Breast epithelium (tissue), 4 donors: ENCODE data around the gene GLE1. TPM values are rescaled to one million over a fixed set of nuclear protein-coding genes. Genes with fewer than 3 reads are reported as not detected.
"Not testable (repeated sequence)": the region's sequence is repeated elsewhere in the genome, so short reads cannot be mapped to it uniquely, and the experiment has no call there.

ENCODE experiments used
- DNase-seq, 2 donors: peaks; one replicate each; pipeline ENCODE4 v3.0.0-alpha.2; 2019; ENCODE audit warnings: low spot score in 2 of 2
- H3K27ac ChIP-seq, 2 donors: fragments of 200-600 bp; sonication (generic) in 1 of 2; one replicate each; pipeline ENCODE4 v1.5.1; 2016 to 2019; ENCODE audit warnings: mild to moderate bottlenecking in 1 of 2
- H3K27me3 ChIP-seq, 2 donors: fragments of 200-600 bp; sonication (generic) in 1 of 2; one replicate each; pipeline versions ENCODE4 v1.5.1 to v1.6.0; 2017 to 2019; ENCODE audit warnings: control low read depth in 1 of 2, mild to moderate bottlenecking in 1 of 2
- H3K36me3 ChIP-seq: fragments of 200-600 bp; one replicate; pipeline ENCODE4 v1.5.1; 2019
- H3K4me1 ChIP-seq, 2 donors: fragments of 200-600 bp; sonication (generic); one replicate each; pipeline ENCODE4 v1.5.1; 2016 to 2019; ENCODE audit warnings: control low read depth in 1 of 2
- H3K4me3 ChIP-seq, 3 donors: fragments of 200-600 bp; sonication (generic); 1 replicate in 2 of 3; 2 replicates in 1 of 3; pipeline ENCODE4 v1.5.1; 2016 to 2019; ENCODE audit warnings: mild to moderate bottlenecking in 3 of 3, moderate library complexity in 2 of 3
- H3K9me3 ChIP-seq, 2 donors: fragments of 200-600 bp; sonication (generic) in 1 of 2; one replicate each; pipeline ENCODE4 v1.5.1; 2016 to 2019; ENCODE audit warnings: control low read depth in 1 of 2
- POLR2A ChIP-seq: fragments of 450-650 bp; IDR thresholded peaks from one replicate; pipeline ENCODE4 v1.6.1; 2016; ENCODE audit warnings: antibody characterized with exemption, mild to moderate bottlenecking, moderate library complexity
- POLR2AphosphoS5 ChIP-seq, 3 donors: sonication (generic); formaldehyde crosslinking; IDR thresholded peaks; one replicate each; pipeline ENCODE4 v1.6.1; 2017; ENCODE audit warnings: antibody characterized with exemption in 3 of 3
- intact Hi-C: fragments of 100-400 bp; cut with DNase I; formaldehyde crosslinking; loops from one replicate; pipeline ENCODE4 v1.15.1; 2023; ENCODE audit warnings: low total_unique reads
- total RNA-seq, 3 donors: library from RNA; depleted of rRNA; stranded (reverse); fragments of >200 nt; gene quantifications; one replicate each; pipeline ENCODE4 v1.1.0, GENCODE V29; 2016
- TF ChIP-seq, protein P1 (sequence below), 3 donors: fragments of 450-650 bp; IDR thresholded peaks; one replicate each; pipeline ENCODE4 v1.5.1; 2016 to 2017; ENCODE audit warnings: antibody characterized with exemption in 3 of 3, mild to moderate bottlenecking in 3 of 3, moderate library complexity in 3 of 3

Gene GLE1
- total RNA-seq, 3 donors from 2014 or later: 22.9 to 31.9 (median 26.7) TPM

DNA sequence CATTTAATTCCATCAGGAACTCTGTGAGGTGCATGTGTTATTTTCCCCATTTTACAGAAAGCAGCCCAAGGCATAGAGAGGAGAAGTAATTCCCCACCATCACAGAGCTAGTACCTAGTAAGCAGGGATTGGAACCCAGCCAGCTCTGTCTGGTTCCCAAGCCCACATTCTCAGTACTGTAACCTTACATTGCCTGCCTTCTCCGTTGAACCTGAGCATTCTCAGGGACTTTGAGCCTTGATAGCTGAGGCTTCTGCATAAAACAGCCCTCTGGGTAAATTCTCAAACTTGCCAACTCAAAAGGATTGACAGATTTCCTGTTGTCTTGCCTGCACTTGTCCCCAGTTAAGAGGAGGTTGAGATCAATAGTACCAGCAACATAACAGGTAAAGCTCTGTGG, 9.2 kb upstream of the GLE1 start:
- TF ChIP-seq POLR2AphosphoS5 (IDR thresholded peaks at IDR 0.05) (no peak), POLR2A (no peak)
- TF ChIP-seq, protein P1, sequence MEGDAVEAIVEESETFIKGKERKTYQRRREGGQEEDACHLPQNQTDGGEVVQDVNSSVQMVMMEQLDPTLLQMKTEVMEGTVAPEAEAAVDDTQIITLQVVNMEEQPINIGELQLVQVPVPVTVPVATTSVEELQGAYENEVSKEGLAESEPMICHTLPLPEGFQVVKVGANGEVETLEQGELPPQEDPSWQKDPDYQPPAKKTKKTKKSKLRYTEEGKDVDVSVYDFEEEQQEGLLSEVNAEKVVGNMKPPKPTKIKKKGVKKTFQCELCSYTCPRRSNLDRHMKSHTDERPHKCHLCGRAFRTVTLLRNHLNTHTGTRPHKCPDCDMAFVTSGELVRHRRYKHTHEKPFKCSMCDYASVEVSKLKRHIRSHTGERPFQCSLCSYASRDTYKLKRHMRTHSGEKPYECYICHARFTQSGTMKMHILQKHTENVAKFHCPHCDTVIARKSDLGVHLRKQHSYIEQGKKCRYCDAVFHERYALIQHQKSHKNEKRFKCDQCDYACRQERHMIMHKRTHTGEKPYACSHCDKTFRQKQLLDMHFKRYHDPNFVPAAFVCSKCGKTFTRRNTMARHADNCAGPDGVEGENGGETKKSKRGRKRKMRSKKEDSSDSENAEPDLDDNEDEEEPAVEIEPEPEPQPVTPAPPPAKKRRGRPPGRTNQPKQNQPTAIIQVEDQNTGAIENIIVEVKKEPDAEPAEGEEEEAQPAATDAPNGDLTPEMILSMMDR (IDR thresholded peaks at IDR 0.05): no peak
- no peak overlapping the region for H3K27ac ChIP-seq
- DNase-seq: no peak
- intact Hi-C loops: no loop called here
- H3K36me3 ChIP-seq: no peaks in the 10 kb centered on the region
- no peaks in the 10 kb centered on the region for H3K4me1 ChIP-seq
- H3K4me3 ChIP-seq: no peak overlapping the region
- no peaks in the 10 kb centered on the region for H3K9me3 ChIP-seq
- no peaks in the 10 kb centered on the region for H3K27me3 ChIP-seq

DNA sequence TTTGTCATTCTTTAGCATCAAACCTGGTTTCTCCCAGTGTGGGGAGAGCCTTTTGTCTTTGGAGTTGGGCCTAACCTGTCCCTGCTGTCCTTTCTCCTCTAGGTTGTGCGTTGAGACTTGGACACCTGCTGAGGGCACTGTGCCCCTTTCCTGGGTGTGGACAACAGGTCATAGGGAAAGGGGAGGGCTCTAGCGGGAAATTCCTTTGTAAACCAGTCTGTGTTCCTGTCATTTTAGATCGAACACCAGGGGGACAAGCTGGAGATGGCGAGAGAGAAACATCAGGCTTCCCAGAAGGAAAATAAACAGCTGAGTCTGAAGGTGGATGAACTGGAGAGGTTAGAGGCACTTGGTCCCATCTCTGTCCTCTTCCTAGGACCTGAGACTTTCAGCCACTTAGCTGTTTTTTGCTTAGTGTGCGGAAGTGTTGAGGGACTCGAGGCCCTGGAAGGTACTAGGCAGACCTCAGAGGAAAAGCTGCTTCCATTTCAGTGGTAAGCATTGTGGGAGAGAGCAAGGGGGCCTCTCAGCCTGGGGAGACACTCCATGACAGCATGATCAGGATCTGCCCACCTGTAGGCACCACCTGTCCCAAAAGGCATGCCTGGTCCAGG, 8.6 kb upstream of the GLE1 start:
- intact Hi-C loops: no loop called here
- H3K36me3 ChIP-seq: no peaks in the 10 kb centered on the region
- H3K9me3 ChIP-seq: no peaks in the 10 kb centered on the region
- DNase-seq: no peak
- H3K4me3 ChIP-seq: no peak overlapping the region
- no peaks in the 10 kb centered on the region for H3K4me1 ChIP-seq
- TF ChIP-seq, protein P1 (IDR thresholded peaks at IDR 0.05): no peak
- TF ChIP-seq POLR2AphosphoS5 (IDR thresholded peaks at IDR 0.05): no peak
- no peak for TF ChIP-seq POLR2A
- no peak overlapping the region for H3K27ac ChIP-seq
- H3K27me3 ChIP-seq: no peaks in the 10 kb centered on the region

DNA sequence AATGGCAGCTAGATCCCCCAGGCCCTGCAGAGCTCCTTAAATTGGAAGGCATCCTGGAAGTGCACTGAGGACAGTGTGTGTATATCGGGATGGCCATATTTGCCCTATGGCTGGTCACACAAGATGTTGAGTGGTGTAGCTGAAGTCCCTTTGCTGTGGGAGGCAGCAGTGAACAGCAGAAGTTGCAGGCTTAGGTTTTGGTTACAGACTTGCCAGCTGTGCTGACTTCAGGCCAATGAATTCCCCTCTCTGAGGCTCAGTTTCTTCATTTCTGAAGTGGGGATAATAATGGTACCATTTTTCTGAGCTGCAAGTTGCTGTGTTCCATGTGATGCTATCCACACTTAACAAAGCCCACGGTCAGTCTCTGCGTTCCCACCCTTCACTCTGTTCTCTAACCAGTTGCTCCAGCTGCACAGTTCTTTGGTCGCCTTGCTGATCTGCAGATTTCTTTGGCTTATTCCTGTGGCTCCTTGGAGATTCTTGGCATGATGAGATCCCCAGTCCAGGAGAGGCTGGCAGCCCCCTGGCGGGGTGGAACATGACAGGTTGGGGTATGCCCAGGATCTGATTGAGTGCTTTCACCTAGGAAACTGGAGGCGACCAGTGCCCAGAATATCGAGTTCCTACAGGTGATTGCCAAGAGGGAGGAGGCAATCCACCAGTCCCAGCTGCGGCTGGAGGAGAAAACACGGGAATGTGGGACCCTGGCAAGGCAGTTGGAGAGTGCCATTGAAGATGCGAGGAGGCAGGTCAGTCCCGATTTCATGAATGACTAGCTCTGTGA, 6.5 kb upstream of the GLE1 start:
- TF ChIP-seq POLR2A (no peak), POLR2AphosphoS5 (IDR thresholded peaks at IDR 0.05) (no peak)
- TF ChIP-seq, protein P1 (IDR thresholded peaks at IDR 0.05): no peak
- no peaks in the 10 kb centered on the region for H3K36me3 ChIP-seq
- no peak for DNase-seq
- intact Hi-C loops: no loop called here
- H3K4me1 ChIP-seq: no peaks in the 10 kb centered on the region
- no peaks in the 10 kb centered on the region for H3K27me3 ChIP-seq
- no peaks in the 10 kb centered on the region for H3K9me3 ChIP-seq
- no peak overlapping the region for H3K27ac ChIP-seq
- H3K4me3 ChIP-seq: no peak overlapping the region

DNA sequence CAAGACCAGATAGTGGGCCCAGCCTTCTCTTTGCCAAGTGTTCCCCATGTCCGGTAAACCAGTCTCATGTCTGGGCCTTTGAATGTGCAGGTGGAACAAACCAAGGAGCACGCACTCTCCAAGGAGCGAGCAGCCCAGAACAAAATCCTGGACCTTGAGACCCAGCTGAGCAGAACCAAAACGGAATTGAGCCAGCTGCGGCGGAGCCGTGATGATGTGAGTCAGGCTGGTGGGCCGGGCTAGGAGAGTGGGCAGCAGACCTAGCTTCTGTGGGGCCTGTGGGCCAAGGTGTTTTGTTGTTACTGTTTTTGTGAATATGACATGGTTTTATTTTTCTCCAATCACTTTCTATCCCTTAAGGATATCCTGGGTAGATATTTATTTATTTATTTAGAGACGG, 5.6 kb upstream of the GLE1 start:
- intact Hi-C loops: no loop called here
- Histone ChIP-seq H3K4me3 (no peak overlapping the region), H3K27ac (no peak overlapping the region), H3K4me1 (no peaks in the 10 kb centered on the region), H3K36me3 (no peaks in the 10 kb centered on the region), H3K9me3 (no peaks in the 10 kb centered on the region), H3K27me3 (no peaks in the 10 kb centered on the region)
- TF ChIP-seq, protein P1 (IDR thresholded peaks at IDR 0.05): no peak
- TF ChIP-seq POLR2AphosphoS5 (IDR thresholded peaks at IDR 0.05) (no peak), POLR2A (no peak)
- DNase-seq: no peak

DNA sequence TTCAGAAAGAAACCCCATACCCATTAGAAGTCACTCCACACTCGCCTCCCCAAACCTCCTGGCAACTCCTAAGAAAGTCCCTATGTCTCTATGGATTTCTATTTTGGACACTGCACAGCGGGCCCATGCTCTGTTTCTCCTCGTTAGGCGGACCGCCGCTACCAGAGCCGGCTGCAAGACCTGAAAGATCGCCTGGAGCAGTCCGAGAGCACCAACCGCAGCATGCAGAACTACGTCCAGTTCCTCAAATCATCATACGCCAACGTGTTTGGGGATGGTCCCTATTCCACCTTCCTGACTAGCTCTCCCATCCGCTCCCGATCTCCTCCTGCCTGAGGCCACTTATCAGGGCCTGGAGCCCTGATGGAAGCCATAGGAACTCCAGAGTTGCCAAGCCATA, 4.6 kb upstream of the GLE1 start:
- no peak overlapping the region for H3K27ac ChIP-seq

DNA sequence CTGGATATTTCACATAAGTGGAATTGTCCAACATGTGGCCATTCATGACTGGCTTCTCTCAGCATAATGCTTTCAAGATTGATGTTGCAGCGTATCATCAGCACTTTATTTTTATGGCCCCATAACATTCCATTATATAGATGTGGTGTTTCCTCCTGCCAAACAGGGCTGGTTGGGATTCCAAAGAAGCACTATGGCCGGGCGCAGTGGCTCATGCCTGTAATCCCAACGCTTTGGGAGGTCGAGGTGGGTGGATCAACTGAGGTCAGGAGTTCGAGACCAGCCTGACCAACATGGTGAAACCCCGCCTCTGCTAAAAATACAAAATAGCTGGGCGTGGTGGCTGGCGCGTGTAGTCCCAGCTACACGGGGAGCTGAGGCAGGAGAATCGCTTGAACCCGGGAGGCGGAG, 1.1 kb upstream of the GLE1 start:
- H3K4me1 ChIP-seq, H3K9me3 ChIP-seq, intact Hi-C loops, DNase-seq, H3K27me3 ChIP-seq, H3K36me3 ChIP-seq: not testable (repeated sequence)
- H3K4me3 ChIP-seq: peak overlapping the region in 2 of 3 donors; percentile 90 to 93
- H3K27ac ChIP-seq: peak overlapping the region in 1 of 2 donors; percentile 87

More for the DNA sequence above, 4.6 kb upstream of the GLE1 start:
- no peak overlapping the region for H3K4me3 ChIP-seq
- no peak for DNase-seq
- no peaks in the 10 kb centered on the region for H3K27me3 ChIP-seq
- no peaks in the 10 kb centered on the region for H3K36me3 ChIP-seq
- H3K4me1 ChIP-seq: no peaks in the 10 kb centered on the region
- no peak for TF ChIP-seq POLR2AphosphoS5 (IDR thresholded peaks at IDR 0.05)
- TF ChIP-seq, protein P1 (IDR thresholded peaks at IDR 0.05): no peak
- TF ChIP-seq POLR2A: no peak
- intact Hi-C loops: no loop called here
- H3K9me3 ChIP-seq: no peaks in the 10 kb centered on the region
